Thoracic aorta (tissue), 2 donors: ENCODE measurements around the gene SLC7A5. TPM values are rescaled to one million over a fixed set of nuclear protein-coding genes. Genes with fewer than 3 reads are reported as not detected.

Experiments used
- ATAC-seq: fragments of 150-250 bp; one replicate; pipeline ENCODE4 v1.8.0; 2017; ENCODE audit warnings: low read depth; ENCODE audit not compliant: insufficient number of reproducible peaks, low FRiP score
- DNase-seq: peaks from one replicate; pipeline ENCODE4 v3.0.0-alpha.2; 2020; ENCODE audit warnings: low spot score
- H3K27ac ChIP-seq, 2 donors: fragments of 200-600 bp; sonication (generic); 1 replicate in 1 of 2; 2 replicates in 1 of 2; pipeline ENCODE4 v1.5.1; 2016; ENCODE audit warnings: mild to moderate bottlenecking in 2 of 2, moderate library complexity in 2 of 2
- H3K27me3 ChIP-seq: fragments of 200-600 bp; sonication (generic); replicated peaks from 2 replicates; pipeline ENCODE4 v1.6.0; 2016; ENCODE audit warnings: mild to moderate bottlenecking; ENCODE audit not compliant: insufficient read depth
- H3K36me3 ChIP-seq: fragments of 200-600 bp; sonication (generic); one replicate; pipeline ENCODE4 v1.5.1; 2016
- H3K4me1 ChIP-seq, 2 donors: fragments of 200-600 bp; sonication (generic); 1 replicate in 1 of 2; 2 replicates in 1 of 2; pipeline versions ENCODE4 v1.5.1 to v1.6.0; 2016; ENCODE audit warnings: low read depth in 2 of 2, mild to moderate bottlenecking in 1 of 2; ENCODE audit not compliant: control insufficient read depth in 1 of 2
- H3K4me3 ChIP-seq: fragments of 200-600 bp; sonication (generic); 2 replicates; pipeline ENCODE4 v1.5.1; 2016; ENCODE audit warnings: mild to moderate bottlenecking
- H3K9me3 ChIP-seq: fragments of 200-600 bp; sonication (generic); 2 replicates; pipeline ENCODE4 v1.5.1; 2016
- total RNA-seq, 2 donors: library from RNA; depleted of rRNA; stranded (reverse); fragments of >200 nt; gene quantifications; one replicate each; pipeline versions ENCODE4 v1.1.0 to v1.2.3, GENCODE V29; 2016
- TF ChIP-seq, protein P1 (sequence below): fragments of 200-600 bp; sonication (generic); IDR thresholded peaks from one replicate; pipeline ENCODE4 v1.5.1; 2019; ENCODE audit warnings: antibody characterized with exemption

The SLC7A5 gene
- total RNA-seq, 2 donors from 2014 or later: 2.7 to 33.7 TPM

GRCh38 chr16:87823181-87823929 is 46.0 kb downstream of the SLC7A5 start:
- no peak for DNase-seq
- no peaks in the 10 kb centered on the region for H3K36me3 ChIP-seq
- H3K9me3 ChIP-seq: peaks cover under 1% of the 10 kb centered on the region
- no peaks in the 10 kb centered on the region for H3K4me1 ChIP-seq
- TF ChIP-seq, protein P1, sequence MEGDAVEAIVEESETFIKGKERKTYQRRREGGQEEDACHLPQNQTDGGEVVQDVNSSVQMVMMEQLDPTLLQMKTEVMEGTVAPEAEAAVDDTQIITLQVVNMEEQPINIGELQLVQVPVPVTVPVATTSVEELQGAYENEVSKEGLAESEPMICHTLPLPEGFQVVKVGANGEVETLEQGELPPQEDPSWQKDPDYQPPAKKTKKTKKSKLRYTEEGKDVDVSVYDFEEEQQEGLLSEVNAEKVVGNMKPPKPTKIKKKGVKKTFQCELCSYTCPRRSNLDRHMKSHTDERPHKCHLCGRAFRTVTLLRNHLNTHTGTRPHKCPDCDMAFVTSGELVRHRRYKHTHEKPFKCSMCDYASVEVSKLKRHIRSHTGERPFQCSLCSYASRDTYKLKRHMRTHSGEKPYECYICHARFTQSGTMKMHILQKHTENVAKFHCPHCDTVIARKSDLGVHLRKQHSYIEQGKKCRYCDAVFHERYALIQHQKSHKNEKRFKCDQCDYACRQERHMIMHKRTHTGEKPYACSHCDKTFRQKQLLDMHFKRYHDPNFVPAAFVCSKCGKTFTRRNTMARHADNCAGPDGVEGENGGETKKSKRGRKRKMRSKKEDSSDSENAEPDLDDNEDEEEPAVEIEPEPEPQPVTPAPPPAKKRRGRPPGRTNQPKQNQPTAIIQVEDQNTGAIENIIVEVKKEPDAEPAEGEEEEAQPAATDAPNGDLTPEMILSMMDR: no peak
- H3K27me3 ChIP-seq: no peaks in the 10 kb centered on the region
- ATAC-seq: no peak
- no peak overlapping the region for H3K27ac ChIP-seq
- H3K4me3 ChIP-seq: no peak overlapping the region

GRCh38 chr16:87822108-87822970 is 47.0 kb downstream of the SLC7A5 start:
- Histone ChIP-seq H3K27ac (no peak overlapping the region), H3K36me3 (no peaks in the 10 kb centered on the region), H3K4me3 (no peak overlapping the region), H3K9me3 (peaks cover 10% of the 10 kb centered on the region), H3K4me1 (no peaks in the 10 kb centered on the region), H3K27me3 (no peaks in the 10 kb centered on the region)
- TF ChIP-seq, protein P1: no peak
- ATAC-seq (no peak), DNase-seq (no peak)

DNA sequence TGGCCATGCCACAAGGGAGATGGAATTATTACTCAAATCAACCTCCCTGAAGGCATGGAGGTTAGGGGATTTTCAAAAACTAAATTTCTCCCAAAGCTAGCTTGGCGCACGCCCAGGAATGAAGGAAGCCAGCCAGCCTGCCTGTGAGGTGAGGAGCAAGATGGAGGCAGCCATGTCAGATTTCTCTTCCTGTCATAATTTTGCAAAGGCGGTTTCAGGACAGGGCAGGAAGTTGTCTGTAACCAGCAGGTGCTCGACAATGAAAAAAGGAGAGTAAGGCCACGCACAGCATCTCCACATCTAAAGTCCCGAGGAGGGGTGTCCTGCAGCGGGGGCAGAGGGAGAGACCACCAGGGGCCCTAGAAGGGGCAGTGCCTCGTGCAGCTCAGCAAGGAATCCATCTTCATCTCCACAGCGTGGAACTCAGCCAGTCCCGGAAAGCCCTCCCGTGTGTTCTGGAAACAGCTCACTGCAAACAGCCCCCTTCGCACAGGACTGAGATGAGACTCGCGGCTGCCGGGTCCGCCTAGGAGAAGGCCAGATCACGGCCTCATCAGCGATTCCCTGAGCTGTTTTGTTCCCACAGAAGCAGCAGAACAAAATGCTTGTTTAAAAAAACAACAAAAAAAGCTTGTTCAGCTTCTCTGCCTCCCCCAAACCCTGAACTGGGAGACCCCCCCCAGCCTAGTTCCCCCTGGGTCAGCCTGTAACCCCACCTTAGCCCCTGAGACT is 47.8 kb downstream of the SLC7A5 start:
- Histone ChIP-seq H3K4me1 (no peaks in the 10 kb centered on the region), H3K9me3 (peaks cover 15% of the 10 kb centered on the region), H3K27me3 (no peaks in the 10 kb centered on the region), H3K27ac (no peak overlapping the region), H3K36me3 (no peaks in the 10 kb centered on the region), H3K4me3 (no peak overlapping the region)
- no peak for DNase-seq
- no peak for ATAC-seq
- TF ChIP-seq, protein P1: no peak

DNA sequence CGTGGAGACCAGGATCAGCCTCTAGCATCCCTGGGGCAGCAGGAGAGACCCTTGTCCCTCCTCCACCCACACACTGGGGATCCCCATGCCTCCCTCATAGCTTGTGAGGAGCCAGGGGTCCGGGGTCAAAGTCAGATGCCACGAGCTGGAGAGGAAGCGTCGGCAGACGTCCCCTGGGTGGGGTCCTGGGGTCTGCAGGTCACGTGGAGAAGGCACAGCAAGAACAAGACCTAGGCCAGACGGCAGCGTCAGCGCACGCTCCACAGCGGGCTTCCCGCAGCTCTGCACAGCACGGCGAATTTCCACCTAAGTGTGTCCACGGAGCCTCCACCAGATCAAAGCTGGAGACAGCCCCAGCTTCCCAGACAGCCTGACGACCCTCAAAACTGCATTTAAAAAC is 49.3 kb downstream of the SLC7A5 start:
- TF ChIP-seq, protein P1: no peak
- Histone ChIP-seq H3K27me3 (no peaks in the 10 kb centered on the region), H3K9me3 (peaks cover 15% of the 10 kb centered on the region), H3K36me3 (no peaks in the 10 kb centered on the region), H3K4me3 (no peak overlapping the region), H3K27ac (no peak overlapping the region), H3K4me1 (no peaks in the 10 kb centered on the region)
- DNase-seq (no peak), ATAC-seq (no peak)

GRCh38 chr16:87819282-87819681 is 50.0 kb downstream of the SLC7A5 start:
- H3K4me3 ChIP-seq: no peak overlapping the region
- DNase-seq: no peak
- TF ChIP-seq, protein P1: no peak

More at GRCh38 chr16:87819282-87819681, 50.0 kb downstream of the SLC7A5 start:
- Histone ChIP-seq H3K9me3 (peaks cover 15% of the 10 kb centered on the region), H3K27ac (no peak overlapping the region), H3K36me3 (no peaks in the 10 kb centered on the region), H3K27me3 (no peaks in the 10 kb centered on the region), H3K4me1 (no peaks in the 10 kb centered on the region)
- no peak for ATAC-seq
